Measurements from ENCODE around the gene ITGA2.
A peak's percentile ranks its signal among the peaks of the same experiment; 100 is the strongest.

The ITGA2 gene

DNA sequence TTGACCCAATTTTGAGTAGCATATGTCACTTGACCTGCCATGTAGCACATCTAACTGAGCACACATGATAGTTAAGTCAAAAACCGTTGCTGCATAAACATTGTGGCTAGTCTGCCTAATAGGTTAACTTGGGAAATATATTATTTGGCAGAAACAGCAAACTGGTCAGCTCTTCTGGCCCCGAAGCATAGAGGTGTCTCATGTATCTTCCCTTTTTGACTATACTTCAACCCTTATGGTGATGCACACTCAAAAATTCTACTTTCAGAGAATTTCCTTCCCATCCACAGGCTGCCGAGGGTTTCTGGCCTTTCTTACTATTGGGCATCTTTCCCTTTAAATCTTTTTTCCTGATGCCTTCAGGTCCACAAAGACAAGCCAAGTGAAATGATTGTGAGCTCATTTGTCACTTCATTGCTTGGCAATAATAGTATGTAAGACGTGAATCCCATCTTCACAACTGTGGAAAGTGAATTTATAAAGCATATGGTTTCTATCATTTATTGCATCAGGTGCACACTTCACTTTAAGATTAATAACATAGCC, 79.2 kb downstream of the ITGA2 start:
- TF ChIP-seq TAF1 (IDR thresholded peaks at IDR 0.05; ENCODE audit: borderline replicate concordance, low read depth, low read length) (no peak), POLR2A (IDR thresholded peaks at IDR 0.05; ENCODE audit: low read depth, low read length) (no peak), POLR2AphosphoS5 (IDR thresholded peaks at IDR 0.05; ENCODE audit: low read depth, low read length) (no peak)
- FAIRE-seq, result no peak
- DNase-seq (ENCODE audit: insufficient read length), result no peak

DNA sequence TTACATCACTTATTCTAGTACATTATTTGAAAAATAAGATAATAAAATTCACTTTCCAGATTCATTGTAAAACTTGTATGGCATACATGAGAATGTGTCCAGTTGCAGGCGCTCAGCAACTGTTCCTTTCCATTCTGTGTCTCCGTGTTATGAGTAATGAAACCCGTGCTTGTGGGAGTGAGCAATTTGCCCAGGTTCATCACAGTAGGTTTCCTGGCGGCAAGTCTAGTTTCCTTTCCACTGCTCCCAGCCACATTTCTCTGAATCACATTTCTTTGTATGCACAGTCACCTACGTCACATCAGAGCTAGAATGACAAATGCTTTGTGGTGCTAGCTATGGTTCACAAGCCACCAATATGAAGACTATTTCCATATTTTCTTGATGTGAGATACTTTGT, 80.5 kb downstream of the ITGA2 start:
- no peak for FAIRE-seq
- no peak for TF ChIP-seq POLR2AphosphoS5 (IDR thresholded peaks at IDR 0.05; ENCODE audit: low read depth, low read length)
- TF ChIP-seq POLR2A (IDR thresholded peaks at IDR 0.05; ENCODE audit: low read depth, low read length), result no peak
- TF ChIP-seq TAF1 (IDR thresholded peaks at IDR 0.05; ENCODE audit: borderline replicate concordance, low read depth, low read length), result no peak
- DNase-seq (ENCODE audit: insufficient read length), result no peak

DNA sequence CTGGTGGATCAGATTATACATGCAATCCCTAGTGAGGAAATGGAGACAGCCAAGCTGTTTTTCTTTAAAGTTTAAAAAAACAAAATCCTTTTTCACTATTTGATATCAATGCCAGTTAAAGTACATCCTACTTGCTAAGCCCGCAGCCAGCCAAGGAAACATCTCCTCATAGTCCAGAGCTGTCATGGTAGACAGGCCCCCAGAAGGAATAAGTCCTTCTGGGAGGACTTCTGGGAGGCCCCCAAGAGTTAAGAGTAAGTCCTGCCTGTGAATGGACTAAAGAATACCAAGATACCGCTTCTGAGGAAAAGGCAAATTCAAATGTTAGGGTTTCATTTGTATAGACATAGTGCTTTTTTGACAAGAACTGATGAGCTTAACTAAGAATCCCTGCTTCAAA, 82.1 kb downstream of the ITGA2 start:
- FAIRE-seq (no peak), DNase-seq (ENCODE audit: insufficient read length) (no peak)
- TF ChIP-seq POLR2A (IDR thresholded peaks at IDR 0.05; ENCODE audit: low read depth, low read length), result no peak
- no peak for TF ChIP-seq POLR2AphosphoS5 (IDR thresholded peaks at IDR 0.05; ENCODE audit: low read depth, low read length)
- no peak for TF ChIP-seq TAF1 (IDR thresholded peaks at IDR 0.05; ENCODE audit: borderline replicate concordance, low read depth, low read length)

GRCh38 chr5:53071738-53072137, 82.6 kb downstream of the ITGA2 start:
- TF ChIP-seq POLR2A (IDR thresholded peaks at IDR 0.05; ENCODE audit: low read depth, low read length) (no peak), POLR2AphosphoS5 (IDR thresholded peaks at IDR 0.05; ENCODE audit: low read depth, low read length) (no peak), TAF1 (IDR thresholded peaks at IDR 0.05; ENCODE audit: borderline replicate concordance, low read depth, low read length) (no peak)
- DNase-seq (ENCODE audit: insufficient read length), result no peak
- FAIRE-seq, result no peak

DNA sequence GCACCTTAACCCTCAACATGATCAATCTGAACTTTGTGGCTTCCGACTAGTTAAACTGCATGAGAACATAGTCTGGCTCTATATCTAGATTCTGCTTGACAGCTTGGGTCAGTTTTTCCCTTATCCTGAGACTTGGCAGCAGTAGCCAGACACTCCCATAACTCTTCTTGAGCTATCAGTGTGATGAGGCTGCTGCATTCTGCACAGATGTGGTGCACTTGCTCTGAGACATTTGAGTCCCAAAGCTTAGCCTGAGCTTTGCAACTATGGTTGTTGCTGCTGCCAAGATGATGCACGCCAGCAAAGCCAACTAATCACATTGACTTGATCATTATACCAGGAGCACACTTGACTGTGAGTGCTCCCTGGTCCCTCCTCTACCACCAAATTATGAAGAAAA, 84.2 kb downstream of the ITGA2 start:
- FAIRE-seq, result no peak
- TF ChIP-seq TAF1 (IDR thresholded peaks at IDR 0.05; ENCODE audit: borderline replicate concordance, low read depth, low read length) (no peak), POLR2A (IDR thresholded peaks at IDR 0.05; ENCODE audit: low read depth, low read length) (no peak), POLR2AphosphoS5 (IDR thresholded peaks at IDR 0.05; ENCODE audit: low read depth, low read length) (no peak)

DNA sequence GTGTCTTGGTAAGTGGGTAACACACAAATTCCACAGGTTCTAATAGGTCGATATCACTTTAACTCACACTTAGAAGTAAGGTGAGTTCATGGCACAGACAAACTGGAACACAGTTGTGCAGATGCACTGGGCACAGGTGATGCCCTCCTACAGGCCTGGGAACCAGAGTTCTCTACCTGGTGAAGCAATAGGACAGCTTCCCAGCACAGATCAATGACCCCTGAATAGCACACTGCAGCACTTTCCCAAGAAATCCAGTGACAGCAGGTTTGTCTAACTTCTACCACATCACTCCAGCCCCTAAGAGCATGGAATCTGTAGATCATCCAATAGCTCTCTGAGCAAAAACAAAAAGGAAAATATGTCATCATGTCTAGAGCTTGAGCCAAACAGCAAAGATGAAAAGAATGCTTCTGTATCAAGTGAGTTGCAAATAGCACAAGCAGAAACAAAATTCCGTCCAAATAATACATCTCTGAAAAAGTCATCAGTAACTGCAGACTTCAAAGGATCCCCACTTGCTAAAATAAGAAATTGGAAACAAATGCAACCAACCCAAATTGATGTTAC, 86.9 kb downstream of the ITGA2 start:
- no peak for TF ChIP-seq TAF1 (IDR thresholded peaks at IDR 0.05; ENCODE audit: borderline replicate concordance, low read depth, low read length)
- FAIRE-seq, result no peak
- DNase-seq (ENCODE audit: insufficient read length), result no peak

More for the DNA sequence above, 84.2 kb downstream of the ITGA2 start:
- no peak for DNase-seq (ENCODE audit: insufficient read length)

DNA sequence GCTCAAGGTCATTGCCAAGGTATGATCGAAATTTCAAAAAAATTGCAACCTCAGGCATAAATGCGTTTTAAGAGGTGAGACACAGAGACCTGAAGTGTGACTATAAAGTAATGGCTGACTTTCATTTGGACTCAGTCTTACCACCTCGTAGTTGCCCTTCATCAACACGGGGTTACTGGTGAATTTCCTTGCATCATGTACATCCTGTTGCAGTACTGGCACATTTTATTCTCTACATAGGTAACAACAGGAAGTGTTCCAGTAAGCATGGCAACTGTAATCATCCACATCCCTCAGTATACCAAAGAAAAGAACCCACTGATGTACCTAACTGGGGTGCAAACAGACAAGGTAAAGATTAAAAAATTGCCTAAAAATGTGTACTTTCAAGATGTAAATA, 91.1 kb downstream of the ITGA2 start:
- DNase-seq (ENCODE audit: insufficient read length) (no peak), FAIRE-seq (no peak)
- TF ChIP-seq POLR2AphosphoS5 (IDR thresholded peaks at IDR 0.05; ENCODE audit: low read depth, low read length) (no peak), TAF1 (IDR thresholded peaks at IDR 0.05; ENCODE audit: borderline replicate concordance, low read depth, low read length) (no peak), POLR2A (IDR thresholded peaks at IDR 0.05; ENCODE audit: low read depth, low read length) (no peak)

DNA sequence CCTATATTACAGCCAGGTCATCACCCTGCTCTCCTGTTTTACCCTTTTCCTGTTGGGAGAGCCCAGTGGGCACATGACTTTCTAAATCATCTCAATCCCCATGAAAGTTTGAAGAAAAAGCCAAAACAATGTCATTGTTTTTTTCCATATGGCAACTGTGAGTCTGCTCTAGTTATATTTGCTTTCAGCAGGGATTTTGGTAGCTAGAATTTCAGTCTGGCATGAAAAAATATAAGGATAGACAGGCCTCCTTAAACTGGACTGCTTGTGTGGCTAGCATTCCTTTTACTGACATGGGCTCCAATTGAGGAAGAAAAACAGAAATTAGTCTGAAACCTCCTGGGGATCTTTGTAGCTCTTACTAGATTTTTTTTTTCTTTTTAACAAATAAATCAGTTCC, 94.8 kb downstream of the ITGA2 start:
- FAIRE-seq (no peak), DNase-seq (ENCODE audit: insufficient read length) (no peak)
- TF ChIP-seq POLR2A (IDR thresholded peaks at IDR 0.05; ENCODE audit: low read depth, low read length), result no peak
- no peak for TF ChIP-seq POLR2AphosphoS5 (IDR thresholded peaks at IDR 0.05; ENCODE audit: low read depth, low read length)
- TF ChIP-seq TAF1 (IDR thresholded peaks at IDR 0.05; ENCODE audit: borderline replicate concordance, low read depth, low read length), result no peak

GRCh38 chr5:53084546-53085255, 95.5 kb downstream of the ITGA2 start:
- FAIRE-seq (no peak), DNase-seq (ENCODE audit: insufficient read length) (no peak)
- TF ChIP-seq POLR2A (IDR thresholded peaks at IDR 0.05; ENCODE audit: low read depth, low read length), result no peak
- TF ChIP-seq POLR2AphosphoS5 (IDR thresholded peaks at IDR 0.05; ENCODE audit: low read depth, low read length), result no peak
- no peak for TF ChIP-seq TAF1 (IDR thresholded peaks at IDR 0.05; ENCODE audit: borderline replicate concordance, low read depth, low read length)

DNA sequence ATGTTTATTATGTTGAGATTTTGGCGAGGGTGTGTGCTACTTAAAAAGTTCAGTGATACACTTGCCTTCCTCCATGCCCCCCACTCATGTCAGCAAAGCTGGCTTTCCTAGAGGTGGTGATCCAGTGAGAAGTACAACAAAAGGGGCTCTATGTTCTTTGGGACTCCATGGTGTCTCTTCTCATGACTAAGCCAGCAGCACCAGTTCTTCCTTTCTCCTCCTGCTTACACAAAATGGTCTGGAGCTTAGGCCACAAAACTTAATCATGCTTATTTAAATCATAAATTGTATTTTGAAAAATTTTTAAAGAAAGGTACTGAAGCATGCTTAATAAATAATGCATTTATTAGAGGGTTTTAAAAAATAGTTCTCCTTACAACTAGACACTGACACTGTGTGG, 98.0 kb downstream of the ITGA2 start:
- TF ChIP-seq POLR2A (IDR thresholded peaks at IDR 0.05; ENCODE audit: low read depth, low read length), result no peak
- DNase-seq (ENCODE audit: insufficient read length) (no peak), FAIRE-seq (no peak)

DNA sequence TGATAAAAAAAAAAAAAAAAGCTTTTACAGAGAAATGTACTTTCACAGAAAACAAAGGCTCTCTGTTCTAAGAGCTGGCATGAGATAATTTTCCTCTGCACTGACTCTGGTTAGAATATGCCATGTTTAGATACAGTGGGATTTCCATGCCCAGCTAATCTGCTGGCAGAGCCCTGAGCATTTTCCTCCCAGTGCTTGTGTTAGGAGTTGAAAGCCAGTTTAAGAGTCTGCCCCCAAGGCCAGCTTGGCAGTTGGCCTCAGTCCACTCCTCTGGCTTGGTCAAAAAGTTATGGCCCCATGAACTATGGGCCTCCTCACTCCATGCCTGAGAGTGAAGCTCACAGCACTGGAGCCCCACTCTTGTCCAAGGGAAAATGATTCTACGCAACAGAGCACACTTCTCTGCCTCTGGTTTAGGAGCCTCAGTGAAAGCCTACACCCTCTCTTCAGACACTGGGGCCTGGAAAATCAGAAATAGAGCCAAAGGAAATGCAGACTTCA, 98.5 kb downstream of the ITGA2 start:
- TF ChIP-seq TAF1 (IDR thresholded peaks at IDR 0.05; ENCODE audit: borderline replicate concordance, low read depth, low read length) (no peak), POLR2AphosphoS5 (IDR thresholded peaks at IDR 0.05; ENCODE audit: low read depth, low read length) (no peak), POLR2A (IDR thresholded peaks at IDR 0.05; ENCODE audit: low read depth, low read length) (no peak)
- FAIRE-seq (no peak), DNase-seq (ENCODE audit: insufficient read length) (no peak)

DNA sequence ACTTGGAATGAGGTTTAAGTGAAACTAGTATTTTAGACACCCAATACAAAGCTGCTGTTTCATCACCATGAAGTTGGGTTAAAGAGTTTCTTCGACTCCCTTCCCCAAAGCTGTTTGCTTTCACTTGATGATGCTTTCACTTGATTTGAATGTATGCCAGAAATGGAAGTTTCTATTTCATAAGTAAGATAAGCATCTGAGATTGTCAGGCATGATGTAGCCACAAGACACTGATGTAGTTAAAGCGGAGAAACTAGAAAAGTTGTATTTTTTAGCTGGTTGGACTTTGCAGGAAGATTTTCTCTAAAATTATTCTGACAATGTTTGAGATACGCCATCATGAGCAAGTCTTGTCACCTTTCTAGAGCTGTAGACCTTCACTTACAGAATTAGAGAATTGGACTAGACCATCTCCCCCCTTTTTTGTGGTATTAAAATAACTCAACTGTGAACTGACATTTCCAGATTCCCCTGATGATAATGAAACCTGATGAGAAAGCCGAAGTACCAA, 100.4 kb downstream of the ITGA2 start:
- no peak for DNase-seq (ENCODE audit: insufficient read length)
- TF ChIP-seq TAF1 (IDR thresholded peaks at IDR 0.05; ENCODE audit: borderline replicate concordance, low read depth, low read length) (no peak), POLR2A (IDR thresholded peaks at IDR 0.05; ENCODE audit: low read depth, low read length) (no peak), POLR2AphosphoS5 (IDR thresholded peaks at IDR 0.05; ENCODE audit: low read depth, low read length) (no peak)
- FAIRE-seq, result peak; percentile 80
